Uterus (tissue), 2 donors: ENCODE results near the gene NHP2.

ENCODE experiments used
- CTCF ChIP-seq, 4 experiments: fragments of 200-600 bp in 2 of 4; fragments of 450-650 bp in 2 of 4; sonication (generic) in 2 of 4; IDR thresholded peaks; one replicate each; pipeline ENCODE4 v1.5.1; 2016 to 2019; ENCODE audit warnings: antibody characterized with exemption in 4 of 4, mild to moderate bottlenecking in 2 of 4, moderate library complexity in 1 of 4
- POLR2A ChIP-seq, 2 donors: fragments of 450-650 bp; IDR thresholded peaks; one replicate each; pipeline ENCODE4 v1.6.1; 2016; ENCODE audit warnings: antibody characterized with exemption in 2 of 2, mild to moderate bottlenecking in 1 of 2, moderate library complexity in 1 of 2

GRCh38 chr5:178201927-178202235, 48.2 kb upstream of the NHP2 start:
- TF ChIP-seq CTCF (IDR thresholded peaks at IDR 0.05) = no peak
- no peak for TF ChIP-seq POLR2A (IDR thresholded peaks at IDR 0.05)
